K562 (cell line): ENCODE measurements around the gene GNA15. TPM values are rescaled to one million over a fixed set of nuclear protein-coding genes. Genes with fewer than 3 reads are reported as not detected.

ENCODE experiments used
- ARID1B ChIP-seq: fragments of 450-650 bp; IDR thresholded peaks from 2 replicates; pipeline ENCODE4 v1.6.1; 2016; ENCODE audit warnings: antibody characterized with exemption, mild to moderate bottlenecking, inconsistent platforms
- ARID2 ChIP-seq: fragments of 450-650 bp; IDR thresholded peaks from 2 replicates; pipeline ENCODE4 v1.6.1; 2017; ENCODE audit warnings: antibody characterized with exemption, mild to moderate bottlenecking
- CBX5 ChIP-seq: IDR thresholded peaks from 2 replicates; pipeline ENCODE4 v1.6.1; 2014; ENCODE audit warnings: low read depth, borderline replicate concordance
- CCNT2 ChIP-seq: IDR thresholded peaks from 2 replicates; pipeline ENCODE4 v1.6.1; 2011; ENCODE audit warnings: borderline replicate concordance, low read depth, mild to moderate bottlenecking, moderate library complexity, mixed read lengths, low read length; ENCODE audit not compliant: insufficient read length; ENCODE audit errors: extremely low read depth
- DIDO1 ChIP-seq: fragments of 450-650 bp; IDR thresholded peaks from 2 replicates; pipeline ENCODE4 v1.6.1; 2016; ENCODE audit warnings: low read depth, missing biosample characterization, missing genetic modification characterization
- EP400 ChIP-seq: fragments of 450-650 bp; IDR thresholded peaks from 2 replicates; pipeline ENCODE4 v1.6.1; 2017; ENCODE audit warnings: antibody characterized with exemption, mild to moderate bottlenecking, moderate library complexity
- FOXJ3 ChIP-seq: sonication (generic); formaldehyde crosslinking; IDR thresholded peaks from 2 replicates; pipeline ENCODE4 v1.4.0; 2020; ENCODE audit warnings: mild to moderate bottlenecking, missing genetic modification reagents
- GATAD2B ChIP-seq: fragments of 450-650 bp; IDR thresholded peaks from 2 replicates; pipeline ENCODE4 v1.6.1; 2017; ENCODE audit warnings: mild to moderate bottlenecking, borderline replicate concordance
- HMG20A ChIP-seq: fragments of 450-650 bp; formaldehyde crosslinking; conservative IDR thresholded peaks from 2 replicates; pipeline ENCODE4 v1.4.0; 2020; ENCODE audit warnings: mild to moderate bottlenecking, mixed read lengths
- JUN ChIP-seq, 2 experiments: sonication (generic) in 1 of 2; formaldehyde crosslinking in 1 of 2; IDR thresholded peaks; 2 replicates each; pipeline versions ENCODE4 v1.6.1 to v1.8.0; 2012 to 2022; ENCODE audit warnings: borderline replicate concordance in 2 of 2, mild to moderate bottlenecking in 2 of 2, improper control_type of control experiment in 1 of 2, low read depth in 1 of 2, low read length in 1 of 2, missing genetic modification reagents in 1 of 2
- JUND ChIP-seq, 2 experiments: IDR thresholded peaks; 2 replicates in 1 of 2; 3 replicates in 1 of 2; pipeline ENCODE4 v1.6.1; 2011; ENCODE audit warnings: borderline replicate concordance in 2 of 2, low read depth in 2 of 2, low read length in 2 of 2, improper control_type of control experiment in 1 of 2, missing biosample characterization in 1 of 2, missing genetic modification characterization in 1 of 2, missing genetic modification reagents in 1 of 2
- KAT8 ChIP-seq: fragments of 450-650 bp; IDR thresholded peaks from 2 replicates; pipeline ENCODE4 v1.6.1; 2016; ENCODE audit warnings: low read depth, mild to moderate bottlenecking
- KLF13 ChIP-seq: fragments of 450-650 bp; IDR thresholded peaks from 2 replicates; pipeline ENCODE4 v1.6.1; 2016; ENCODE audit warnings: missing genetic modification characterization, low read depth, mild to moderate bottlenecking, missing compliant biosample characterization, moderate library complexity, borderline replicate concordance
- NCOA2 ChIP-seq, 2 experiments: fragments of 450-650 bp; IDR thresholded peaks; 2 replicates each; pipeline ENCODE4 v1.6.1; 2018; ENCODE audit warnings: mild to moderate bottlenecking in 2 of 2, moderate library complexity in 1 of 2; ENCODE audit not compliant: partially characterized antibody in 2 of 2
- PCBP1 ChIP-seq: fragments of 200-400 bp; formaldehyde crosslinking; IDR thresholded peaks from 2 replicates; pipeline ENCODE4 v1.6.1; 2018; ENCODE audit warnings: mild to moderate bottlenecking, low read depth, low read length; ENCODE audit not compliant: poor library complexity, severe bottlenecking
- PHB ChIP-seq: fragments of 250-450 bp; sonication (Bioruptor Pico); IDR thresholded peaks from 2 replicates; pipeline ENCODE4 v1.5.0; 2021
- PHF21A ChIP-seq: fragments of 450-650 bp; IDR thresholded peaks from 2 replicates; pipeline ENCODE4 v1.6.1; 2017; ENCODE audit warnings: low read depth, borderline replicate concordance
- RBBP5 ChIP-seq: fragments of 200-600 bp; sonication (generic); IDR thresholded peaks from 2 replicates; pipeline ENCODE4 v1.6.1; 2012; ENCODE audit warnings: borderline replicate concordance, mild to moderate bottlenecking, low read length, control low read depth, inconsistent platforms; ENCODE audit not compliant: insufficient read depth, poor library complexity, severe bottlenecking
- RCOR1 ChIP-seq, 2 experiments: IDR thresholded peaks; 2 replicates each; pipeline ENCODE4 v1.6.1; 2012; ENCODE audit warnings: low read depth in 2 of 2, low read length in 2 of 2, borderline replicate concordance in 1 of 2, improper control_type of control experiment in 1 of 2
- RUNX1 ChIP-seq: sonication (generic); IDR thresholded peaks from 2 replicates; pipeline ENCODE4 v1.6.1; 2016; ENCODE audit warnings: antibody characterized with exemption, low read depth
- STAG1 ChIP-seq: sonication (generic); formaldehyde crosslinking; IDR thresholded peaks from 2 replicates; pipeline ENCODE4 v1.5.0; 2020; ENCODE audit warnings: missing genetic modification reagents, borderline replicate concordance
- STAT5B ChIP-seq: fragments of 250-450 bp; sonication (Bioruptor Pico); IDR thresholded peaks from 2 replicates; pipeline ENCODE4 v1.8.0; 2021; ENCODE audit warnings: mild to moderate bottlenecking, inconsistent platforms
- U2AF2 ChIP-seq: fragments of 200-400 bp; formaldehyde crosslinking; optimal IDR thresholded peaks from 2 replicates; pipeline ENCODE3; 2017; ENCODE audit warnings: low read depth, mild to moderate bottlenecking, low read length
- YBX1 ChIP-seq: fragments of 450-650 bp; IDR thresholded peaks from 2 replicates; pipeline ENCODE4 v1.7.1; 2016; ENCODE audit warnings: mild to moderate bottlenecking
- ZEB2 ChIP-seq: fragments of 450-650 bp; IDR thresholded peaks from 2 replicates; pipeline ENCODE4 v1.6.1; 2016
- ZNF354B ChIP-seq: fragments of 250-450 bp; sonication (Bioruptor Pico); IDR thresholded peaks from 2 replicates; pipeline ENCODE4 v1.4.0; 2020
- ZNF384 ChIP-seq: IDR thresholded peaks from 2 replicates; pipeline ENCODE4 v1.6.1; 2012; ENCODE audit warnings: low read depth, low read length, improper control_type of control experiment
- ZNF436 ChIP-seq: fragments of 250-450, 450-650 bp; sonication (Bioruptor Pico); formaldehyde crosslinking; IDR thresholded peaks from 2 replicates; pipeline ENCODE4 v1.7.0; 2020; ENCODE audit warnings: mild to moderate bottlenecking
- ZNF717 ChIP-seq: fragments of 250-450 bp; sonication (Bioruptor Pico); IDR thresholded peaks from 2 replicates; pipeline ENCODE4 v1.5.0; 2021
- ZNF75A ChIP-seq: fragments of 450-650 bp; formaldehyde crosslinking; IDR thresholded peaks from 2 replicates; pipeline ENCODE4 v1.4.0; 2020; ENCODE audit warnings: mild to moderate bottlenecking
- polyA plus RNA-seq, 8 experiments: library from polyadenylated mRNA; depleted of rRNA in 4 of 8; stranded (reverse) in 5 of 8; unstranded in 3 of 8; fragments of >200 nt; fragmentation: Nextera tagmentation in 2 of 8; fragmentation: Illumina TruSeq in 1 of 8; extraction: Ambion mirVana in 2 of 8; extraction: Trizol in 1 of 8; gene quantifications; 2 replicates each; pipeline versions ENCODE4 v1.2.1 to v1.2.3, GENCODE V29; 2011 to 2014; ENCODE audit warnings: inconsistent platforms in 1 of 8, missing spikeins in 1 of 8
- total RNA-seq, 7 experiments: library from RNA; depleted of rRNA in 6 of 7; stranded (reverse); fragments of >200 nt in 6 of 7; fragmentation: Illumina TruSeq in 2 of 7; extraction: Trizol in 2 of 7; gene quantifications; 2 replicates each; pipeline versions ENCODE4 v1.2.1 to v1.2.3, GENCODE V29; 2011 to 2021; ENCODE audit warnings: low replicate concordance in 1 of 7
- TF ChIP-seq, protein P1 (sequence below): fragments of 450-650 bp; IDR thresholded peaks from 2 replicates; pipeline ENCODE4 v1.6.1; 2016; ENCODE audit warnings: borderline replicate concordance

Gene GNA15
- total and polyA plus RNA-seq, 9 of the 15 experiments (the other 6 are each of a cell fraction or from before 2014, with no cell fraction given) = 0.03 to 0.24 (median 0.11) TPM; not detected in 1

DNA sequence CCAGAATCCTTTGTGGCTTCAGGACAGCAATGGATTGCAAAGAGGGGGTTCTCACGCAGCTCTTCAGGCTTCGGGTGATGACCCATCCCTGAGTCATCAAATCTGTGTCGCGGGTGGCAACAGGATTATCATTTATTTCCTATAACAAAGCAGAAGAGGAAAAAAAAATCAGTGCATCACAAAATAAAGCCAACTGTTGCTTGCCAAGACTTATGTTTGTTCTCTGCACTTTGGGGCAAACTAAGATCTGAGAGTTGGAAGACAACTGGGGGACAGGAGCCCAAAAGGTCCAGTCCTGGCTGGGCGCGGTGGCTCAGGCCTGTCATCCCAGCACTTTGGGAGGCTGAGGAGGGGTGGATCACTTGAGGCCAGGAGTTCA, 6.4 kb downstream of the GNA15 start (continued):
- TF ChIP-seq ARID2 (no peak), JUND (IDR thresholded peaks at IDR 0.05; ENCODE audit: borderline replicate concordance, low read depth, low read length) (peak; percentile 70), JUND (tag; IDR thresholded peaks at IDR 0.05; ENCODE audit: borderline replicate concordance, low read depth, low read length) (no peak), STAT5B (no peak), ZNF717 (CRISPR knock-in tag) (no peak), CCNT2 (no peak), ZNF354B (CRISPR knock-in tag) (no peak), GATAD2B (no peak), PHF21A (peak; percentile 90; the same call in 1 of the 2 replicates), ZEB2 (no peak), PHB (CRISPR knock-in tag) (no peak), JUN (IDR thresholded peaks at IDR 0.05; ENCODE audit: borderline replicate concordance, low read depth, low read length) (peak; percentile 61; the same call in 1 of the 2 replicates), JUN (CRISPR knock-in tag; IDR thresholded peaks at IDR 0.05; ENCODE audit: borderline replicate concordance) (no peak), CBX5 (no peak), ZNF384 (no peak), RCOR1 (IDR thresholded peaks at IDR 0.05; ENCODE audit: borderline replicate concordance in 1 of 2, low read depth in 2 of 2, low read length in 2 of 2) (peak; percentile 14 to 88; a peak in 2 of 4 replicates), KAT8 (no peak), ZNF75A (CRISPR knock-in tag) (no peak), YBX1 (no peak), HMG20A (no peak), EP400 (no peak), KLF13 (tag) (no peak), RBBP5 (no peak), PCBP1 (no peak), STAG1 (CRISPR knock-in tag) (no peak), RUNX1 (no peak), FOXJ3 (CRISPR knock-in tag) (no peak), ARID1B (no peak), DIDO1 (tag) (no peak), U2AF2 (no peak), NCOA2 (IDR thresholded peaks at IDR 0.05; ENCODE audit: partially characterized antibody in 2 of 2) (no peak), ZNF436 (no peak)
- TF ChIP-seq, protein P1, sequence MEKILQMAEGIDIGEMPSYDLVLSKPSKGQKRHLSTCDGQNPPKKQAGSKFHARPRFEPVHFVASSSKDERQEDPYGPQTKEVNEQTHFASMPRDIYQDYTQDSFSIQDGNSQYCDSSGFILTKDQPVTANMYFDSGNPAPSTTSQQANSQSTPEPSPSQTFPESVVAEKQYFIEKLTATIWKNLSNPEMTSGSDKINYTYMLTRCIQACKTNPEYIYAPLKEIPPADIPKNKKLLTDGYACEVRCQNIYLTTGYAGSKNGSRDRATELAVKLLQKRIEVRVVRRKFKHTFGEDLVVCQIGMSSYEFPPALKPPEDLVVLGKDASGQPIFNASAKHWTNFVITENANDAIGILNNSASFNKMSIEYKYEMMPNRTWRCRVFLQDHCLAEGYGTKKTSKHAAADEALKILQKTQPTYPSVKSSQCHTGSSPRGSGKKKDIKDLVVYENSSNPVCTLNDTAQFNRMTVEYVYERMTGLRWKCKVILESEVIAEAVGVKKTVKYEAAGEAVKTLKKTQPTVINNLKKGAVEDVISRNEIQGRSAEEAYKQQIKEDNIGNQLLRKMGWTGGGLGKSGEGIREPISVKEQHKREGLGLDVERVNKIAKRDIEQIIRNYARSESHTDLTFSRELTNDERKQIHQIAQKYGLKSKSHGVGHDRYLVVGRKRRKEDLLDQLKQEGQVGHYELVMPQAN = no peak
